ENCODE results near the gene CTSW.

- TF ChIP-seq CTCF (IDR thresholded peaks at IDR 0.05) (no peak), POLR2A (IDR thresholded peaks at IDR 0.05) (no peak)
Observed at GRCh38 chr11:65880844-65881421, 1.3 kb downstream of the CTSW start.
